Ovary (tissue), 3 donors: ENCODE results near the gene SLC9A1.

ENCODE experiments used
- POLR2A ChIP-seq: fragments of 450-650 bp; IDR thresholded peaks from one replicate; pipeline ENCODE4 v1.6.1; 2017; ENCODE audit warnings: antibody characterized with exemption, mild to moderate bottlenecking, moderate library complexity
- TF ChIP-seq, protein P1 (sequence below), 3 donors: fragments of 450-650 bp in 2 of 3; fragments of 200-600 bp in 1 of 3; IDR thresholded peaks; one replicate each; pipeline versions ENCODE4 v1.5.1 to v1.8.0; 2016 to 2022; ENCODE audit warnings: antibody characterized with exemption in 3 of 3, mild to moderate bottlenecking in 1 of 3
- donor health status: DM: no; HTN: no; CAD: no.

DNA sequence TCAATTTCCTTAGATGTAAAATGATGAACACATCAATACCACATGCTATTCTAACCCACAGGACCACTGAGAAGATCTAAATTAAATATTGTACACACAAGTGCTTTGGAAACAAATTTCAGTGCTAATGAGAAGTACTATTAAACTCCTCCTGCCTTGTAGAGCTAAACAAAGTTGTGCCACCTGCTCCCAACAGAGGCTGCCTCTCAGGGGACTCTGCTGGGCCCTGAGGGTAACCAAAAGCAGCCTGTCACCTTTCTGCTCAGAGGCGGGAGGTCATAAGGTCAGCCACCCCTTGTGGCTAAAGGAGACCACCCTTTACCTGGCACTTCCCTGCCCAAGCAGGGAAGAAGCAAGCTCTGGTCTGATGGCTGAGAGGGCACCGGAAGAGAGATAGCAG, 6.3 kb downstream of the SLC9A1 start:
- TF ChIP-seq, protein P1, sequence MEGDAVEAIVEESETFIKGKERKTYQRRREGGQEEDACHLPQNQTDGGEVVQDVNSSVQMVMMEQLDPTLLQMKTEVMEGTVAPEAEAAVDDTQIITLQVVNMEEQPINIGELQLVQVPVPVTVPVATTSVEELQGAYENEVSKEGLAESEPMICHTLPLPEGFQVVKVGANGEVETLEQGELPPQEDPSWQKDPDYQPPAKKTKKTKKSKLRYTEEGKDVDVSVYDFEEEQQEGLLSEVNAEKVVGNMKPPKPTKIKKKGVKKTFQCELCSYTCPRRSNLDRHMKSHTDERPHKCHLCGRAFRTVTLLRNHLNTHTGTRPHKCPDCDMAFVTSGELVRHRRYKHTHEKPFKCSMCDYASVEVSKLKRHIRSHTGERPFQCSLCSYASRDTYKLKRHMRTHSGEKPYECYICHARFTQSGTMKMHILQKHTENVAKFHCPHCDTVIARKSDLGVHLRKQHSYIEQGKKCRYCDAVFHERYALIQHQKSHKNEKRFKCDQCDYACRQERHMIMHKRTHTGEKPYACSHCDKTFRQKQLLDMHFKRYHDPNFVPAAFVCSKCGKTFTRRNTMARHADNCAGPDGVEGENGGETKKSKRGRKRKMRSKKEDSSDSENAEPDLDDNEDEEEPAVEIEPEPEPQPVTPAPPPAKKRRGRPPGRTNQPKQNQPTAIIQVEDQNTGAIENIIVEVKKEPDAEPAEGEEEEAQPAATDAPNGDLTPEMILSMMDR (IDR thresholded peaks at IDR 0.05) = no peak
- no peak for TF ChIP-seq POLR2A
